Activated T-helper 1 cell treated with Interleukin-2 at 50 U/mL for 16 hours (primary cell): ENCODE results near the gene VLDLR.

Experiments used
- DNase-seq: peaks from one replicate; pipeline ENCODE4 v3.0.0-alpha.2; 2020; ENCODE audit warnings: low read depth

The VLDLR gene

DNA sequence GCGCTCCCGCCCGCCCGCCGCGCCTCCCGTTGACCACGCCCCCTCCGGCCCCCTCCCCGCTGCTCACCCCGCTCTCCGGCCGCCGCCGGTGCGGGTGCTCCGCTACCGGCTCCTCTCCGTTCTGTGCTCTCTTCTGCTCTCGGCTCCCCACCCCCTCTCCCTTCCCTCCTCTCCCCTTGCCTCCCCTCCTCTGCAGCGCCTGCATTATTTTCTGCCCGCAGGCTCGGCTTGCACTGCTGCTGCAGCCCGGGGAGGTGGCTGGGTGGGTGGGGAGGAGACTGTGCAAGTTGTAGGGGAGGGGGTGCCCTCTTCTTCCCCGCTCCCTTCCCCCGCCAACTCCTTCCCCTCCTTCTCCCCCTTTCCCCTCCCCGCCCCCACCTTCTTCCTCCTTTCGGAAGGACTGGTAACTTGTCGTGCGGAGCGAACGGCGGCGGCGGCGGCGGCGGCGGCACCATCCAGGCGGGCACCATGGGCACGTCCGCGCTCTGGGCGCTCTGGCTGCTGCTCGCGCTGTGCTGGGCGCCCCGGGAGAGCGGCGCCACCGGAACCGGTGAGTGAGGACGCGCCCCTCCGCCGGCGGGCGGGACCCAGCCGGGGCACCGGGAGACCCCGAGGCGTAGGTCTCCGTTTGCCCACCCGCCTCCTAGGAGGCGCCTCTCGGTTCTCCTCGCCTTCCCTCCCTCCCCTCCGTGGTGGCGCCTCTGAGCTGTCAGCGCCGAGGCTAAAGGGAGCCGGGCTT lies at the start of gene VLDLR:
TSS of gene VLDLR (plus strand) at position 66 of the 739 bp plus-strand sequence. CDS start at position 469, 403 bp downstream.
- no peak for DNase-seq

- no peak for DNase-seq
Observed at GRCh38 chr9:2574203-2574602, 47.4 kb upstream of the VLDLR start.

DNA sequence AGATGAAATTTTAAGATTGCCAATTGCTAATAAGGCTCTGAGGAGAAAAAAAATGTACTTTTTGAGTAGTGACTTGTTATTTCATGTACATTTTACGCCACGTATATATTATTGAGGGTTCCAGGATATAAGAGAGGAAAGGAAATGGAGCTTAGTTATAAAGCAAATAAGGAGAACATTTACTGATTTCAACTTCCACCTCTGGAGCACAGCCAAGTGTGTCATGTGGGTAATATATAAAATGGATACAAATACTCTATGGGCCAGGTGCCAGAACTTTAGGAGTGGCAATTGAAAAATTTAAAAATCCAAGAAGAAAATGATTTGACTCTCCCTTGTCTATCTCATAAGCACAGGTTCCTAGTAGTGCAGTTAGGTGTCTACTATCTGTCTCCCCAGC lies 45.0 kb upstream of the VLDLR start:
- no peak for DNase-seq

GRCh38 chr9:2583308-2584013 lies 38.1 kb upstream of the VLDLR start:
- no peak for DNase-seq

- DNase-seq = no peak
Observed at GRCh38 chr9:2591967-2592366, 29.6 kb upstream of the VLDLR start.

GRCh38 chr9:2593744-2594143 lies 27.8 kb upstream of the VLDLR start:
- no peak for DNase-seq

DNA sequence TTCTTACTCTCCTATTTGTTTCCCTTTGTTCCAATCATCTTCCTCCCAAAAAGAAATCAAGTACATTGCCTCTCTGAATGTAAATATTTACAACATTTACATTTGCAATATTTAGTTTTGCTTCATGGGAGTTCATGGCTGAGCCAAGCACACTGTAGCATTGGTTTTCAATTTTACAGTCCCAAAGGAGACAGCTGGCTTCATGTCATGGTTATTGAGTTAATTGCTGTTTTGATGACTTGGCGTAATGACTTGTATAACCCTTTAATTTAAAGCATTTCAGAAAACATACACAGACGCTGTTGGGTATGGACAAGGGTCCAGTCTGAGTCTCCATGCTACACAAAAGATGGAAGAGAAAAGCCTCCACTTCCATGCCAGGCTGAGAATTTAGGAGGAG lies 25.6 kb upstream of the VLDLR start:
- DNase-seq = no peak

DNA sequence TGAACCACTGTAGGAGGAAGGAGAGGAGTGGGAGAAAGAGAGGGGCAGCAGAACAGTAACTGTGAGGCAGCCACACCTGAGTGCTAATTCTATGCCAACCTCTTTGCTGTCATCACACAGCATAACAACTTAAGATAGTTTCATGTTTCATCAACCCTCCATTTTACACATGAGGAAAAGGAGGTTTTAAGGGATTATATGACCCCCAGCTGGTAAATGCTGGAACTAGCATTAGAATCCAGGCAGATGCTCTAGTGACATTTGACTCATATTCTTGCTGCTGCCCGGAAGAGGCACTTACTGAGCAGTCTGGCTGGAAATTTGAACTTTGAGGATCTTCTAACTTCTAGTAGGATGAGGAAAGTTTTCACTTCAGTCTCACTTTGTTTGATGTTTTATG lies 24.1 kb upstream of the VLDLR start:
- DNase-seq = no peak

DNA sequence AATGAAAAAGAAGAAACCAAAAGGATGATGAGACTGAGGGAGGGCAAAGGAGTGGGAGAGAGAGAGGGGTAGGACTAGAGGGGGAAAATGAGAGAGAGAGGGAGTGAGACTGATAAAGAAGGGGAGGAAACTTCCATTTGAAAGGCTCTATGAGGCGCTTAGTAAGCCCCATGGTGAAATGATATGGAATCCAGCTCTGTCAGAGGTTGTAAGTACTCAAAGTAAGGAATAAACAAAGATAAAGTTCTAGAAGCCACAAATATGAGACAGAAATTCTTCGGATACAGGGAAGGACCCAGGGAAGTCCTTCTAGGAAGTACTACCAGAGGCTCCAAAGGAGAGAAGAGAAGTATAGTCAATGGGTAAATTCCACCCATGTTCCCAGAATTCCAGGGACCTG lies 21.7 kb upstream of the VLDLR start:
- DNase-seq = no peak

- DNase-seq = no peak
Observed at GRCh38 chr9:2600307-2600706, 21.3 kb upstream of the VLDLR start.

DNA sequence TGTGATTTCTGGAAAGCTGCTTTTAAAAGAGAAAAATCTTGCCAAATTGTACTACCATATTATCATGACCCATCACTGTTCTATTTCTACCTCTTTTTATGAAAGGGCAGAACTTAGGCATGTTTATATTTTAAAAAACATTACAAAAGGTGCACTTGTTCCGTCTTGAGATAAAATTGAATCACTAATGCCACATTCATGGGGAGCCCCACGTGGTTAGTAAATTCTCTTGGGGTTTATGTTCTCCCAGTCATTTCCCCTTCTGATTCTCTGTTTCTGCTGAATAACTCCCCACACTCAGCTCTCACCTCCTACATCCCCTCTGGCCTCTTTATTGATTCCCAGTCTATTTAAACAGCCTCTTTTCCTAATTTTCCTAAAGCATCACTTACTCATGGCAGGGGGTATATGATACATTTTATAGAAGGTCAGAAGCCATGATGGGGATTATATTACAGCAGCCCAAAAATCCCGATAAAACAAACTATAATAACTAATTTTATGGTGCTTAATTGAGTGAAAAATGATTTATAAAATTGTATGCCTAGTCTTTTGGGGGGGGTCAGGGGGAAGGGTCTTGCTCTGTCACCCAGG lies 19.7 kb upstream of the VLDLR start:
- no peak for DNase-seq

GRCh38 chr9:2602704-2603116 lies 18.9 kb upstream of the VLDLR start:
- no peak for DNase-seq

DNA sequence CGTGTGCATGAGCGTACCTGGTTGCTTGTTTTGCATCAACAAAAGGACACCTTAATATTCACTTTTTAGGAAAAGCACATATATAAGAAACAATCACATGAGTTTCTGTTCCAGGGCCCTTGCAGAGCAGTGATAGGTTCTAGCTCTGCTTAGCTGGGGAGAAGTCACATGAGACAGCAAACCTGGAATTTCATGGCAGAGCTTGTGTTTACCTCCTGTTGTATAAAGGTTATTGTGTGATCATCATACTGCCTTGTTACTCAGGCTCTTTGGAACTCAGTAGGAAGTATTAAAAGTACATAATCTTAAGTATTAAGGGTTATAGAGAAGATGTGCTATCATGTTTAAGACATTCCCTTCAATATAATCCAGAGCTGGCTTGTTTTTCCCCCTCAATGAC lies 18.0 kb upstream of the VLDLR start:
- DNase-seq = no peak

GRCh38 chr9:2605246-2605645 lies 16.3 kb upstream of the VLDLR start:
- DNase-seq = no peak

DNA sequence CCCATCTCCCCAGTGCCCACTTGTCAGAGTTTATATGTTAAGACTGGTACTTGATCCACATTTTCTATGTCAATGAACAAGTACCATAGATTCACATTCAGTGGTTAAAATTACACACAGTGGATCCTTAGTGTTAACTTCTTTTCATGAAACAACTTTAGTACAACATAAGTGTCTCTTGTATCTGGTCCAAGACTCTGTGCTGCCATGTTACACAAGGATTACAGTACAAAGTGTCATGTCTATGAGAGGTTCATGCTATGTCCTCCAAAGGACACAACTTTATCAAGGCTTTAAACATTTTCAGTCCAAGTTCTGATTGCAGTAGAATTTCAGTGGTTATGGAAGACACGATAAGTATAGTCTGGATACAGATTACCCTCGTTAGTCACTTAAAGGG lies 13.3 kb upstream of the VLDLR start:
- no peak for DNase-seq

DNA sequence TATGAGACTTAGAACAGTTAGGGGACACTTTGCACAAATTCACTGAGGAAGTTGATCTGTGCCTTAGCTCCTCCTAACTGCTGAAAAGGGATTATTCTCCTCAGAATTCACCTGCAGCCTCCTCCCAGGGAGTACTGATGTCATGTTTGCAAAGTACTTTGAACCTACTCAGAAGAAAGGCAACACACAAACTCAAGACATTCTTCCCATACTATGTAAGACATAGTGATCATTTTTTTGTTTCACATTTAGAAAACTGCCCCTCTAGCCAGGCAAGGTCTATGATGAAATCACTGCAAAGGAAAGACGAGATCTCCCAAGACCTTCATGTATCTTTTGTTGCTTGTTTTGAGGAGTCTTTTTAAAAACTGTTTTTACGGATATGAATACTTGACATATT lies 10.6 kb upstream of the VLDLR start:
- no peak for DNase-seq

DNA sequence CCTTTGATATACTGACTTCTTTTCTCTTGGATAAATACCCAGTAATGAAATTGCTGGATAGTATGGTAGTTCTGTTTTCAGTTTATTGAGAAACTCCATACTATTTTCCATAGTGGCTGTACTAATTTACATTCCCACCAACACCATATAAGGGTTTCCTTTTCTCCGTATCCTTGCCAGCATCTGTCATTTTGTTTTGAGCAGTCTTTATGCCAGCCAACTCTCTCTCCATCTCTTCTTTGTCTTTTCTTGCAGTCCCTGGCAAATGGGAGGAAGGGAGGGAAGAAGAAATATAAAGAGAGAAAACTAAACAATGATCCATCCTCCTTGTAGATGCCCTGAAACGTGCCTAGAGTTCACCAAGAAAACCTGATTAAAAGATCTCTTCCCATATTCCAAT lies 9.6 kb upstream of the VLDLR start:
- DNase-seq = no peak

DNA sequence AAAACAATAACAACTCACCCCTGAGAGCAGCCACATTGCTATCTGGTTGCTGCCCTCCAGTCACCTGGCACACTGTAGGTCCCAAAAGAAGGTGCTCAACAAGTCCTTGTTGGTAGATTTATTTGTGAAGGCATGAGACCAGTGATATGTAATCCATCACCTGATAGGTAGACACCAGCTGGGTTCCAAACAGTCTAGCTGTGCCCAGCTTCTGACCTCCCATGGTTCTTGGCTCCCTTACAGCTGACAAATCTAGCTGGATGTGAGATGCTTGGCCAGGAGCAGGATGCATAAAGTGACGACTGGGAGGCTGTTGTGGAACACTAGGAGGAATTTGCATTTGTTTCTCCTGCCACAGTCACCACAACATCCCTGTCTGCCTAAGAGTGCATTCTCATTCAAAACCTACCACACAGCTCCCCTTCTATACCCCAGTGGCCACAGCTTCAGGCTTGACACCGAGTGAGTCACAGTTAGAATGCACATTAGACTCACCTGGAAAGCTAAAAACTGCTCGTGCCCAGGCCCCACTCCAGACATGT lies 7.8 kb upstream of the VLDLR start:
- no peak for DNase-seq

DNA sequence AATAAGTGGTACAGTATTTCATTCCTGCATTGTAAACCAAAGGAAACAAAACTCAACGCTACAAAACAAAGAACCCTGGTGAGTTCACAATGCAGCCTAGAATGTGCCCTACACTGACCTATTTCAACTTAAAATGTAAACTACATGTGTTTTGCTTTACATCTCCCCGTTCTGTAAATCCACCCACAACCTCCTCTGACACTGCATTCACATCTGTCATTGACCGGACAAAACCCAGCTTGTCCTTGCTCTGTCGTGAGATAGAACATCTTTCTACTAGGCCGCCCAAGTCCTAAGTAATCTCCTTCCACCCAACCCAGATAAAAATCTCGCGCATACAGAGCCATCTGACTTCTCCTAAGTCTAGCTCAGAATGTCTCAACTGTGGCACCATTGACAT lies 6.1 kb upstream of the VLDLR start:
- DNase-seq = no peak

GRCh38 chr9:2616692-2617377 lies 4.8 kb upstream of the VLDLR start:
- DNase-seq = no peak

- DNase-seq = no peak
Observed at GRCh38 chr9:2618289-2618688, 3.3 kb upstream of the VLDLR start.

- no peak for DNase-seq
Observed at GRCh38 chr9:2620919-2621721, 467 bp upstream of the VLDLR start.
